ENCODE data around the gene ZNF573.
A peak's percentile ranks its signal among the peaks of the same experiment; 100 is the strongest.

Gene ZNF573

DNA sequence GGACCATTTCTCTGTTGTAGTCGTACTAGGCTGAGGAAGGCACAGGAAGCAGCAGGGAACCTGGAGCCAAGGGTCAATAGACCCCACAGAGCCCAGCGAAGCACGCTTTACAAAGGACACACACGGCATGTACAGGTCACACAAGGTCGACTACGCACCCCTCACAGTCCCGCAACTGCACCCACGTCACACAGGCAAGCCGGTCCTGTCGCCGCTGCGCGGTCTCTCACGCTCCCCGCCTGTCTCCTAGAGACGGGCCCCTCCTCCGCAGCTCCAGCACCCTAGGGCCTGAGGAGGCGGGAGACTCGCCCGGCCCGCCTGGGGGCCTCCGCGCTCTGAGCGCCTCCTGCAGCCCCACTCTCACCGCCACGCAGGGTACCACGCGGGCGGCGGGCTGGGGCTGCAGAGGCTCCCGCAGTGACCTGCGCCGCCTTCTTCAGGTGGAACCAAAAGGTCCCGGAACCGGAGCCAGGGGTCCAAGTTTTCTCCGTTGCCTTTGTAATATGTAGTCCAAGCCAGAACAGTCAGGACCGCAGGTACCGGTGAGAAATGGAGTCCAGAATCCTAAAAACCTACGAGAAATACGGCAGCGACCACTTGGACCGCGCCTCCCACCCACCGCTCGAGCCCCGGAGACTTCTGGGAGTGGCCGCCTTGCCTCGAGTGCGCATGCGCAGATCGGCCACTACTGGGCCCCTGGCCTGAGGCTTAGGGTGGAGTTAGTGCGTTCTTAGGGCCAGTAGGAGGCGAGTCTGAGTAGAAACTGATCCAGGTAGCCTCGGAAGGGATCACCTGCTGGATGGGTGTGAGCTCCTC, 60.1 kb downstream of the ZNF573 start, which contains the start of gene ZNF607:
TSS of gene ZNF607 (minus strand) at position 651 of the 816 bp plus-strand sequence. CDS start 8,143 bp downstream, outside the sequence.
- H3K36me3 Mint-ChIP-seq: peaks cover 19% of the 10 kb centered on the region
- no peaks in the 10 kb centered on the region for H3K27me3 Mint-ChIP-seq
- no peaks in the 10 kb centered on the region for H3K9me3 Mint-ChIP-seq
- peak within 1 kb of the TSS; percentile 86 for H3K27ac Mint-ChIP-seq
- peak; percentile 99 for ATAC-seq
- peak within 1 kb of the TSS; percentile 89 for H3K4me3 Mint-ChIP-seq
- peaks cover 10% of the 10 kb centered on the region for H3K4me1 Mint-ChIP-seq

GRCh38 chr19:37718304-37718703, 61.1 kb downstream of the ZNF573 start:
- H3K9me3 Mint-ChIP-seq: no peaks in the 10 kb centered on the region
- peaks cover 20% of the 10 kb centered on the region for H3K36me3 Mint-ChIP-seq
- H3K4me3 Mint-ChIP-seq: peak overlapping the region; percentile 89
- peaks cover 10% of the 10 kb centered on the region for H3K4me1 Mint-ChIP-seq
- ATAC-seq: no peak
- H3K27ac Mint-ChIP-seq: peak overlapping the region; percentile 86
- H3K27me3 Mint-ChIP-seq: no peaks in the 10 kb centered on the region

DNA sequence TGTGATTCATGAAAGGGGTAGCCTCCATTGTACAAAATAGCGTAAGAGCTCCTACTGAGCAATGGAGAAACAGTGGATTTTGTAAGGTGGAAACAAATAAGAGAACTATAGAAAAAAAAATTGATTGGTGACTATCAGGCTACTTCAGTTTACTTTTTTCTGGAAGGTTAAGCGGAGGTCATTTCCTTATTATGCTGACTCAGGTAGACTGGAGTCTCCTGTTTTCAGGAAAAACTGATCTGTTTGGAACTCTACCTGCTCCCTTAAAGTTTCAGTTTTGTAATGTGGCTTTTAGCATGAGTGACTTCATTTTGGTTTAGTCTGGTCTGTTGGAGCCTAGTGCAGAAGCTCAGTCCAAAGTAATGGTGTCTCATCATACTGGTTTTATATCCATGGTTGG, 63.2 kb downstream of the ZNF573 start:
- Mint-ChIP-seq H3K27ac (no peak overlapping the region), H3K36me3 (peaks cover 36% of the 10 kb centered on the region), H3K9me3 (peaks cover 2% of the 10 kb centered on the region), H3K4me1 (peaks cover 10% of the 10 kb centered on the region), H3K4me3 (no peak overlapping the region), H3K27me3 (no peaks in the 10 kb centered on the region)
- ATAC-seq: no peak

DNA sequence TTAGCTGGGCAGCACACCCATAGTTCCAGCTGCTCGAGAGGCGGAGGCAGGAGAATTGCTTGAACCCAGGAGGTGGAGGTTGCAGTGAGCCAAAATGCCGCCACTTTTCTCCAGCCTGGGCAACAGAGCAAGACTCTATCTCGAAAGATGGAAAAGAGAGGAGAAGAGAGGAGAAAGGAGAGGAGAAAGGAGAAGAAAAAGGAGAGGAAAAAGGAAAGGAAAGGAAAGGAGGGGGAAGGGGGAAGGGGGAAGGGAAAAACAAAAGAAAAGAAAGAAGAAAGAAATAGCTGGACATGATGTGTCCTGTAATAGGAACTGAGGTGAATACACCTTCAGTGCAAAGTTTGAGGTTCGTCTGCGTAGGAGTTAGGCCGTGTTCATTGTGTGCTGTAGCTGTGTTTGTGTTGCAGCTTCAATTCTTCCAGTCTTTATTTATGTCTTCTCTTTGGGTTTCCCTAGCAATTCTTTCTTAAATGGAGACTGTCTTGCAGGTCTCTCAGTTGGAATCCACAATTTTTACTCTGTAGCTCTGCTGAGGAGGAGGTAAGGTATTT, 73.3 kb downstream of the ZNF573 start:
- Mint-ChIP-seq H3K36me3 (peaks cover 81% of the 10 kb centered on the region), H3K9me3 (peaks cover 16% of the 10 kb centered on the region)
- no peak for ATAC-seq

DNA sequence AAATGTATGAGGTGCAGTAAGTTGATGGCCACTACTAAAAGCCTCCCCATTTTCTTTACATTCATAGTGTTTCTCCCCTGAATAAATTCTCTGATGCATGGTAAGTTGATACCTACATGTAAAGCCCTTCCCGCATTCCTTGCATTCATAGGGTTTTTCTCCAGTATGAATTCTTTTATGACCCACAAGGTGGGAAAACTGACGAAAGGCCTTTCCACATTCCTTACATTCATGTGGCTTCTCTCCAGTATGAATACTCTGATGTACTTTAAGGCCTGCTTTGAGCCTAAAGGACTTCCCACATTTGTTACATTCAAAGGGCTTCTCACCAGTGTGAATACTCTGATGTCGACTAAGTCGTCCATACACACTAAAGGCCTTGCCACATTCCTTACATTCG, 80.3 kb downstream of the ZNF573 start:
- Mint-ChIP-seq H3K9me3 (peaks cover 30% of the 10 kb centered on the region), H3K27ac (no peak overlapping the region)
- no peak for ATAC-seq

More for the DNA sequence above, 73.3 kb downstream of the ZNF573 start:
- no peaks in the 10 kb centered on the region for H3K27me3 Mint-ChIP-seq
- no peak overlapping the region for H3K27ac Mint-ChIP-seq
- no peaks in the 10 kb centered on the region for H3K4me1 Mint-ChIP-seq
- no peak overlapping the region for H3K4me3 Mint-ChIP-seq

GRCh38 chr19:37698216-37698615, 81.2 kb downstream of the ZNF573 start:
- Mint-ChIP-seq H3K9me3 (peaks cover 30% of the 10 kb centered on the region), H3K27ac (no peak overlapping the region), H3K27me3 (no peaks in the 10 kb centered on the region), H3K4me1 (no peaks in the 10 kb centered on the region), H3K4me3 (no peak overlapping the region), H3K36me3 (peaks cover 64% of the 10 kb centered on the region)
- ATAC-seq: no peak

More for the DNA sequence above, 80.3 kb downstream of the ZNF573 start:
- peaks cover 72% of the 10 kb centered on the region for H3K36me3 Mint-ChIP-seq
- H3K27me3 Mint-ChIP-seq: no peaks in the 10 kb centered on the region
- H3K4me1 Mint-ChIP-seq: no peaks in the 10 kb centered on the region
- no peak overlapping the region for H3K4me3 Mint-ChIP-seq

GRCh38 chr19:37695144-37695899, 84.1 kb downstream of the ZNF573 start:
- Mint-ChIP-seq H3K4me1 (peaks cover 6% of the 10 kb centered on the region), H3K9me3 (peaks cover 19% of the 10 kb centered on the region), H3K36me3 (peaks cover 42% of the 10 kb centered on the region), H3K27ac (no peak overlapping the region), H3K4me3 (no peak overlapping the region), H3K27me3 (no peaks in the 10 kb centered on the region)
- ATAC-seq: no peak

DNA sequence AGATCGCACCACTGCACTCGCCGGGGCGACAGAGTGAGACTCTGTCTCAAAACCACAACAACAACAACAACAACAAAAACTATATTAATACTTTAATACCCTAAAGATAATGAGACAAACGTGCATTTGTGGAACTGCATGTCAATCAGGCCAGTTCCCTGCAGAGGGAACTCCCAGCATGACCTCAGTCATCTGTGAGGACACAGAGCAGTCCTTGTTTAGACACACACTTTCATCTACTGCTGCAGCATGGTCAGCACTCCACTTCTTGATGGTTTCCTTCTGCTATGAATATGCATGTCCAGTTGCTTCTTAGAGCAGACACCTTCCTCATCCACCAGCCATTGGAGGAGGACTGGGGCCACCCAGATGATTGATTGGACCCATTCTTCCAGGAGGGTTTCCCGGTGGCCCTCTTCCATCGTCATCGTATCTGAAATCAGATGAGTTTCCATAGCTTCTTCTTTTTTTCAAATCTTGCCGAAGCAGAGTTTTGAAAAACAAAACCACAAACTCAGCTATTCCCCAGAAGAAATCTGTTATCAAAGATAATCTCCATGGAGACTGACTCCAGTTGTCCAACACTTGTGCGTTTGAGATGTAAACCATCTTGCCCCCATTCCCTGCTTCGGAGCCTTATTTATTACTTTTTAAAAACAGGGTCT, 86.3 kb downstream of the ZNF573 start:
- peaks cover 6% of the 10 kb centered on the region for H3K4me1 Mint-ChIP-seq
- ATAC-seq: no peak
- peaks cover 19% of the 10 kb centered on the region for H3K36me3 Mint-ChIP-seq
- no peaks in the 10 kb centered on the region for H3K27me3 Mint-ChIP-seq
- H3K4me3 Mint-ChIP-seq: no peak overlapping the region
- H3K9me3 Mint-ChIP-seq: peaks cover 13% of the 10 kb centered on the region
- no peak overlapping the region for H3K27ac Mint-ChIP-seq

GRCh38 chr19:37691881-37692504, 87.4 kb downstream of the ZNF573 start:
- Mint-ChIP-seq H3K27ac (peak overlapping the region; percentile 97), H3K4me1 (peaks cover 6% of the 10 kb centered on the region), H3K9me3 (peaks cover 7% of the 10 kb centered on the region), H3K36me3 (peaks cover 13% of the 10 kb centered on the region), H3K27me3 (no peaks in the 10 kb centered on the region), H3K4me3 (peak overlapping the region; percentile 97)
- ATAC-seq: peak; percentile 97
